Ishikawa (cell line): ENCODE data around the gene GSE1.
A peak's percentile ranks its signal among the peaks of the same experiment; 100 is the strongest.

Experiments used
- CEBPB ChIP-seq: IDR thresholded peaks from 2 replicates; pipeline ENCODE4 v1.6.1; 2012
- CREB1 ChIP-seq: IDR thresholded peaks from 2 replicates; pipeline ENCODE4 v1.6.1; 2012; ENCODE audit warnings: low read depth
- EGR1 ChIP-seq: IDR thresholded peaks from 2 replicates; pipeline ENCODE4 v1.6.1; 2012
- EP300 ChIP-seq: IDR thresholded peaks from 2 replicates; pipeline ENCODE4 v1.6.1; 2012; ENCODE audit warnings: borderline replicate concordance
- FOXM1 ChIP-seq: IDR thresholded peaks from 2 replicates; pipeline ENCODE4 v1.6.1; 2012; ENCODE audit warnings: low read depth, borderline replicate concordance
- MAX ChIP-seq: IDR thresholded peaks from 2 replicates; pipeline ENCODE4 v1.6.1; 2012
- NFIC ChIP-seq: IDR thresholded peaks from 2 replicates; pipeline ENCODE4 v1.6.1; 2012
- RAD21 ChIP-seq: IDR thresholded peaks from 2 replicates; pipeline ENCODE4 v1.6.1; 2012; ENCODE audit warnings: low read depth
- REST ChIP-seq: IDR thresholded peaks from 2 replicates; pipeline ENCODE4 v1.6.1; 2012; ENCODE audit warnings: low read depth, mild to moderate bottlenecking
- TAF1 ChIP-seq: IDR thresholded peaks from 2 replicates; pipeline ENCODE4 v1.6.1; 2012; ENCODE audit warnings: low read depth, mild to moderate bottlenecking
- TCF12 ChIP-seq: IDR thresholded peaks from 2 replicates; pipeline ENCODE4 v1.6.1; 2012; ENCODE audit warnings: low read depth
- TEAD4 ChIP-seq: IDR thresholded peaks from 2 replicates; pipeline ENCODE4 v1.6.1; 2012
- USF1 ChIP-seq: IDR thresholded peaks from 2 replicates; pipeline ENCODE4 v1.6.1; 2012
- YY1 ChIP-seq: IDR thresholded peaks from 2 replicates; pipeline ENCODE4 v1.6.1; 2012; ENCODE audit warnings: low read depth
- ZBTB7A ChIP-seq: IDR thresholded peaks from 2 replicates; pipeline ENCODE4 v1.6.1; 2012; ENCODE audit warnings: low read depth

GSE1 gene

GRCh38 chr16:85602402-85603202, 10.5 kb upstream of the GSE1 start:
- no peak for TF ChIP-seq TEAD4
- TF ChIP-seq TCF12: peak; percentile 34; the same call in 1 of the 2 replicates
- 0 out of 2 replicates have a peak, but pooled peaks have one; percentile 32 for TF ChIP-seq NFIC

- no peak for TF ChIP-seq EGR1
- no peak for TF ChIP-seq TCF12
- no peak for TF ChIP-seq NFIC
- no peak for TF ChIP-seq FOXM1
- no peak for TF ChIP-seq CREB1
- TF ChIP-seq RAD21: no peak
- no peak for TF ChIP-seq YY1
- no peak for TF ChIP-seq ZBTB7A
- no peak for TF ChIP-seq REST
- no peak for TF ChIP-seq TAF1
- no peak for TF ChIP-seq EP300
- TF ChIP-seq MAX: no peak
- TF ChIP-seq CEBPB: no peak
- TF ChIP-seq TEAD4: no peak
- TF ChIP-seq USF1: no peak
Measured at GRCh38 chr16:85603203-85603755, 9.8 kb upstream of the GSE1 start.

GRCh38 chr16:85604145-85604705, 8.9 kb upstream of the GSE1 start:
- TF ChIP-seq CEBPB: no peak
- no peak for TF ChIP-seq EGR1
- TF ChIP-seq RAD21: no peak
- TF ChIP-seq EP300: no peak
- no peak for TF ChIP-seq TCF12
- no peak for TF ChIP-seq NFIC
- TF ChIP-seq REST: no peak
- no peak for TF ChIP-seq TAF1
- no peak for TF ChIP-seq USF1

GRCh38 chr16:85605051-85605911, 7.8 kb upstream of the GSE1 start:
- TF ChIP-seq EP300 (no peak), FOXM1 (no peak), TAF1 (no peak), EGR1 (no peak), TEAD4 (no peak), ZBTB7A (no peak), YY1 (no peak), RAD21 (no peak), USF1 (no peak), TCF12 (no peak), REST (no peak)
